SK-N-SH (cell line): ENCODE results near the gene SPEF1. TPM values are rescaled to one million over a fixed set of nuclear protein-coding genes. Genes with fewer than 3 reads are reported as not detected.
"Not testable (repeated sequence)": the region's sequence is repeated elsewhere in the genome, so short reads cannot be mapped to it uniquely, and the experiment has no call there.

Experiments used
- CTCF ChIA-PET: fragments of 300-600, 350-600 bp; formaldehyde crosslinking; extraction: SDS; loops from one replicate; lab custom pipeline; 2021; lab: Yijun Ruan, JAX
- POLR2A ChIA-PET: fragments of 350-600 bp; sonication (Branson Sonifier 250); formaldehyde crosslinking; extraction: SDS; loops from one replicate; lab custom pipeline; 2020; ENCODE audit warnings: antibody characterized with exemption, inconsistent platforms; lab: Yijun Ruan, JAX
- DNase-seq: peaks from one replicate; pipeline ENCODE4 v3.0.0; 2012
- H2AFZ ChIP-seq: fragments of 200-600 bp; sonication (generic); 2 replicates; pipeline ENCODE4 v1.8.1; 2016; ENCODE audit warnings: antibody characterized with exemption, mild to moderate bottlenecking, low read depth
- H3F3A ChIP-seq: fragments of 200-600 bp; sonication (generic); replicated peaks from 2 replicates; pipeline ENCODE3; 2016; ENCODE audit warnings: antibody characterized with exemption, mild to moderate bottlenecking; ENCODE audit not compliant: insufficient read depth
- H3K27ac ChIP-seq, 2 experiments: fragments of 200-500 bp in 1 of 2; fragments of 200-600 bp in 1 of 2; sonication (Bioruptor generic) in 1 of 2; sonication (generic), shearing (Covaris generic) in 1 of 2; 2 replicates each; pipeline versions ENCODE4 v1.5.1 to v1.6.1; 2014 to 2016; ENCODE audit warnings: low read depth in 2 of 2, inconsistent platforms in 1 of 2, low read length in 1 of 2, mild to moderate bottlenecking in 1 of 2, mixed read lengths in 1 of 2
- H3K27me3 ChIP-seq: fragments of 200-600 bp; sonication (generic), shearing (Covaris generic); 2 replicates; pipeline ENCODE4 v1.6.1; 2016; ENCODE audit warnings: mixed run types; ENCODE audit not compliant: insufficient read depth
- H3K36me3 ChIP-seq, 2 experiments: fragments of 200-500 bp in 1 of 2; fragments of 200-600 bp in 1 of 2; sonication (Bioruptor generic) in 1 of 2; sonication (generic) in 1 of 2; replicated peaks in 1 of 2; 2 replicates each; pipeline versions ENCODE3 to v1.5.1; 2014 to 2016; ENCODE audit warnings: low read length in 1 of 2, mild to moderate bottlenecking in 1 of 2; ENCODE audit not compliant: insufficient read depth in 2 of 2, control insufficient read depth in 1 of 2
- H3K4me1 ChIP-seq, 2 experiments: fragments of 200-500 bp in 1 of 2; fragments of 200-600 bp in 1 of 2; sonication (Bioruptor generic) in 1 of 2; sonication (generic), shearing (Covaris generic) in 1 of 2; 2 replicates each; pipeline versions ENCODE4 v1.5.1 to v1.6.1; 2014 to 2016; ENCODE audit warnings: low read depth in 1 of 2, low read length in 1 of 2, mixed run types in 1 of 2; ENCODE audit not compliant: insufficient read depth in 2 of 2, control insufficient read depth in 1 of 2
- H3K4me2 ChIP-seq: fragments of 200-600 bp; sonication (generic), shearing (Covaris generic); 2 replicates; pipeline ENCODE4 v1.6.1; 2017; ENCODE audit warnings: mixed run types
- H3K4me3 ChIP-seq, 2 experiments: fragments of 200-500 bp in 1 of 2; fragments of 200-600 bp in 1 of 2; sonication (Bioruptor generic) in 1 of 2; sonication (generic), shearing (Covaris generic) in 1 of 2; 2 replicates each; pipeline versions ENCODE4 v1.5.1 to v1.8.1; 2014 to 2016; ENCODE audit warnings: low read depth in 2 of 2, inconsistent platforms in 1 of 2, low read length in 1 of 2, mild to moderate bottlenecking in 1 of 2, mixed read lengths in 1 of 2, moderate library complexity in 1 of 2
- H3K79me2 ChIP-seq: fragments of 200-600 bp; sonication (generic); 2 replicates; pipeline ENCODE4 v1.8.1; 2017; ENCODE audit warnings: mild to moderate bottlenecking; ENCODE audit not compliant: insufficient read depth
- H3K9ac ChIP-seq: fragments of 200-600 bp; sonication (generic); 2 replicates; pipeline ENCODE4 v1.6.1; 2017; ENCODE audit warnings: mixed run types
- H3K9me2 ChIP-seq: fragments of 200-600 bp; sonication (generic); 2 replicates; pipeline ENCODE4 v1.6.1; 2017; ENCODE audit warnings: mixed run types
- H3K9me3 ChIP-seq: fragments of 200-600 bp; sonication (generic); 2 replicates; pipeline ENCODE4 v1.6.1; 2017; ENCODE audit warnings: mixed run types, mild to moderate bottlenecking, moderate library complexity
- H4K20me1 ChIP-seq: fragments of 200-600 bp; sonication (generic); 2 replicates; pipeline ENCODE4 v1.6.1; 2017; ENCODE audit warnings: mild to moderate bottlenecking, mixed run types; ENCODE audit not compliant: insufficient read depth
- CTCF ChIP-seq: fragments of 200-600 bp; sonication (generic); IDR thresholded peaks from 2 replicates; pipeline ENCODE4 v1.6.1; 2017; ENCODE audit warnings: antibody characterized with exemption, mild to moderate bottlenecking, moderate library complexity
- EP300 ChIP-seq, 2 experiments: IDR thresholded peaks; 2 replicates each; pipeline versions ENCODE4 v1.4.0 to v1.6.1; 2012; ENCODE audit warnings: borderline replicate concordance in 1 of 2, low read depth in 1 of 2, low read length in 1 of 2
- EZH2phosphoT487 ChIP-seq: fragments of 200-600 bp; sonication (generic); IDR thresholded peaks from 2 replicates; pipeline ENCODE4 v1.6.1; 2017; ENCODE audit warnings: low read depth, mixed run types, mild to moderate bottlenecking, antibody characterized with exemption, moderate library complexity, borderline replicate concordance
- FOXJ3 ChIP-seq: sonication (generic); formaldehyde crosslinking; IDR thresholded peaks from 2 replicates; pipeline ENCODE4 v1.5.1; 2020; ENCODE audit warnings: mild to moderate bottlenecking, missing genetic modification reagents
- FOXM1 ChIP-seq: IDR thresholded peaks from 2 replicates; pipeline ENCODE4 v1.4.0; 2012; ENCODE audit warnings: low read depth, mild to moderate bottlenecking
- JUND ChIP-seq: IDR thresholded peaks from 2 replicates; pipeline ENCODE4 v1.4.0; 2012
- MAX ChIP-seq: IDR thresholded peaks from 2 replicates; pipeline ENCODE4 v1.4.0; 2012; ENCODE audit warnings: low read depth
- MEF2A ChIP-seq: IDR thresholded peaks from 2 replicates; pipeline ENCODE4 v1.4.0; 2012; ENCODE audit warnings: low read depth, borderline replicate concordance
- MXI1 ChIP-seq: IDR thresholded peaks from 2 replicates; pipeline ENCODE4 v1.6.1; 2012; ENCODE audit warnings: mild to moderate bottlenecking, low read depth, low read length, improper control_type of control experiment
- NRF1 ChIP-seq: IDR thresholded peaks from 2 replicates; pipeline ENCODE4 v1.6.1; 2012; ENCODE audit warnings: low read depth, mild to moderate bottlenecking, low read length
- POLR2AphosphoS5 ChIP-seq: IDR thresholded peaks from 2 replicates; pipeline ENCODE4 v1.6.1; 2012; ENCODE audit warnings: low read depth, low read length
- RAD21 ChIP-seq: IDR thresholded peaks from 2 replicates; pipeline ENCODE4 v1.6.1; 2012; ENCODE audit warnings: mild to moderate bottlenecking, low read length
- RCOR1 ChIP-seq: fragments of 150-350 bp; IDR thresholded peaks from 2 replicates; pipeline ENCODE4 v1.6.1; 2017; ENCODE audit warnings: antibody characterized with exemption, low read length
- RXRA ChIP-seq: IDR thresholded peaks from 2 replicates; pipeline ENCODE4 v1.4.0; 2012; ENCODE audit warnings: low read depth, mild to moderate bottlenecking, borderline replicate concordance
- SMC3 ChIP-seq: IDR thresholded peaks from 2 replicates; pipeline ENCODE4 v1.6.1; 2012; ENCODE audit warnings: low read depth, low read length, improper control_type of control experiment
- TAF1 ChIP-seq: IDR thresholded peaks from 2 replicates; pipeline ENCODE4 v1.6.1; 2012; ENCODE audit warnings: low read depth, mild to moderate bottlenecking, low read length, moderate library complexity, borderline replicate concordance
- TCF12 ChIP-seq: IDR thresholded peaks from 2 replicates; pipeline ENCODE4 v1.4.0; 2012
- USF1 ChIP-seq: IDR thresholded peaks from 2 replicates; pipeline ENCODE4 v1.4.0; 2012; ENCODE audit warnings: low read depth, borderline replicate concordance
- YY1 ChIP-seq: IDR thresholded peaks from 2 replicates; pipeline ENCODE4 v1.4.0; 2012; ENCODE audit warnings: low read depth, mild to moderate bottlenecking
- ZBTB33 ChIP-seq: IDR thresholded peaks from 2 replicates; pipeline ENCODE4 v1.4.0; 2012; ENCODE audit warnings: low read depth, borderline replicate concordance
- WGBS: methylation state at CpG from one replicate; pipeline ENCODE4 v1.1.6; 2017; ENCODE audit warnings: low lambda C conversion rate; 5-methylcytosine and 5-hydroxymethylcytosine counted together
- polyA plus RNA-seq, 3 experiments: library from polyadenylated mRNA; depleted of rRNA; stranded (reverse); fragments of >200 nt; gene quantifications; 2 replicates each; pipeline ENCODE4 v1.2.3, GENCODE V29; 2012

SPEF1 gene
- polyA plus RNA-seq, 1 of the 3 experiments (the other 2 are of a cell fraction): 1.6 TPM

- H3F3A ChIP-seq, H3K4me2 ChIP-seq, H3K9ac ChIP-seq, H3K4me3 ChIP-seq, H3K9me3 ChIP-seq, H3K27me3 ChIP-seq, H3K36me3 ChIP-seq, H3K9me2 ChIP-seq, H3K27ac ChIP-seq, POLR2A ChIA-PET, DNase-seq: not testable (repeated sequence)
- H4K20me1 ChIP-seq: peaks cover 19% of the 10 kb centered on the region
- 84% methylated on average over 4 of the region's 4 CpGs for WGBS
- peaks cover 19 to 21% of the 10 kb centered on the region in 2 experiments; a peak in 3 of 4 replicates for H3K4me1 ChIP-seq
- H3K79me2 ChIP-seq: peaks cover 20% of the 10 kb centered on the region
- CTCF ChIA-PET: interaction anchor here (0.6 to 6.4 kb wide), 5 partner anchors 24 to 244 kb away, joined by 3 to 161 read pairs (median 42); partner anchors contain the start of gene AP5S1
- H2AFZ ChIP-seq: 0 out of 2 replicates have a peak overlapping the region, but pooled peaks have one; percentile 63
Observed at GRCh38 chr20:3789201-3789600, 8.0 kb upstream of the SPEF1 start.

- CTCF ChIA-PET: interaction anchor here (0.6 to 6.4 kb wide), 5 partner anchors 25 to 243 kb away, joined by 3 to 161 read pairs (median 42); partner anchors contain the start of gene AP5S1
Observed at GRCh38 chr20:3788685-3789155, 7.5 kb upstream of the SPEF1 start.

More at GRCh38 chr20:3788685-3789155, 7.5 kb upstream of the SPEF1 start:
- no peaks in the 10 kb centered on the region for H3K27me3 ChIP-seq
- no peaks in the 10 kb centered on the region for H3K9me2 ChIP-seq
- POLR2A ChIA-PET: no interaction called here
- TF ChIP-seq YY1 (no peak), MEF2A (no peak), EZH2phosphoT487 (no peak), USF1 (no peak), TAF1 (no peak), SMC3 (no peak), TCF12 (no peak), EP300 (IDR thresholded peaks at IDR 0.05; ENCODE audit: borderline replicate concordance in 1 of 2, low read depth in 1 of 2, low read length in 1 of 2) (no peak), JUND (no peak), RCOR1 (no peak), FOXM1 (no peak), MAX (no peak), NRF1 (no peak), RXRA (no peak), FOXJ3 (CRISPR knock-in tag) (no peak), ZBTB33 (no peak), RAD21 (no peak), MXI1 (no peak), CTCF (no peak), POLR2AphosphoS5 (no peak)
- H3K27ac ChIP-seq: no peak overlapping the region
- H3K36me3 ChIP-seq: peaks cover 7 to 9% of the 10 kb centered on the region in 2 experiments
- no peaks in the 10 kb centered on the region for H3F3A ChIP-seq
- no peak for DNase-seq
- peaks cover 25% of the 10 kb centered on the region for H3K79me2 ChIP-seq
- H3K4me1 ChIP-seq: peaks cover 22 to 25% of the 10 kb centered on the region in 2 experiments; a peak in 3 of 4 replicates
- peaks cover 23% of the 10 kb centered on the region for H4K20me1 ChIP-seq
- H3K9ac ChIP-seq: no peak overlapping the region
- no peaks in the 10 kb centered on the region for H3K9me3 ChIP-seq
- H2AFZ ChIP-seq: 0 out of 2 replicates have a peak overlapping the region, but pooled peaks have one; percentile 63
- no peak overlapping the region for H3K4me2 ChIP-seq
- H3K4me3 ChIP-seq: no peak overlapping the region
- WGBS: 39% methylated on average over 4 of the region's 4 CpGs
